ENCODE results near the gene HPCA. TPM values are rescaled to one million over a fixed set of nuclear protein-coding genes. Genes with fewer than 3 reads are reported as not detected.

HPCA gene
- total and polyA plus RNA-seq, 7 donors, result 1.2 to 1.9 (median 1.8) TPM; not detected in 4

- peaks cover 0 to 15% (median 14%) of the 10 kb centered on the region in 4 donors for H3K4me1 ChIP-seq
- no peak for TF ChIP-seq POLR2A (IDR thresholded peaks at IDR 0.05)
- no peak for TF ChIP-seq POLR2AphosphoS5 (IDR thresholded peaks at IDR 0.05)
- TF ChIP-seq EP300 (IDR thresholded peaks at IDR 0.05), result no peak
- no peak for TF ChIP-seq CTCF (IDR thresholded peaks at IDR 0.05)
- peak overlapping the region in 3 of 4 donors; percentile 31 to 76 (median 63) for H3K27ac ChIP-seq
- DNase-seq, result peak; percentile 64
- intact Hi-C loops (cut with DNase I), result loop anchor here (5.0 kb wide), 1 partner anchor 62 kb away; the partner anchor contains the start of gene RNF19B
- WGBS, 2 donors, result 6 to 19% methylated on average over 22 of the region's 22 CpGs
- H3K36me3 ChIP-seq, result no peaks in the 10 kb centered on the region
- H3K4me3 ChIP-seq, result peak overlapping the region; percentile 61 to 81 (median 72)
- H3K9me3 ChIP-seq, result no peaks in the 10 kb centered on the region
- H3K27me3 ChIP-seq, result peaks cover 0 to 5% (median 0%) of the 10 kb centered on the region in 3 donors
Measured at GRCh38 chr1:32900371-32900955, 14.2 kb downstream of the HPCA start.

DNA sequence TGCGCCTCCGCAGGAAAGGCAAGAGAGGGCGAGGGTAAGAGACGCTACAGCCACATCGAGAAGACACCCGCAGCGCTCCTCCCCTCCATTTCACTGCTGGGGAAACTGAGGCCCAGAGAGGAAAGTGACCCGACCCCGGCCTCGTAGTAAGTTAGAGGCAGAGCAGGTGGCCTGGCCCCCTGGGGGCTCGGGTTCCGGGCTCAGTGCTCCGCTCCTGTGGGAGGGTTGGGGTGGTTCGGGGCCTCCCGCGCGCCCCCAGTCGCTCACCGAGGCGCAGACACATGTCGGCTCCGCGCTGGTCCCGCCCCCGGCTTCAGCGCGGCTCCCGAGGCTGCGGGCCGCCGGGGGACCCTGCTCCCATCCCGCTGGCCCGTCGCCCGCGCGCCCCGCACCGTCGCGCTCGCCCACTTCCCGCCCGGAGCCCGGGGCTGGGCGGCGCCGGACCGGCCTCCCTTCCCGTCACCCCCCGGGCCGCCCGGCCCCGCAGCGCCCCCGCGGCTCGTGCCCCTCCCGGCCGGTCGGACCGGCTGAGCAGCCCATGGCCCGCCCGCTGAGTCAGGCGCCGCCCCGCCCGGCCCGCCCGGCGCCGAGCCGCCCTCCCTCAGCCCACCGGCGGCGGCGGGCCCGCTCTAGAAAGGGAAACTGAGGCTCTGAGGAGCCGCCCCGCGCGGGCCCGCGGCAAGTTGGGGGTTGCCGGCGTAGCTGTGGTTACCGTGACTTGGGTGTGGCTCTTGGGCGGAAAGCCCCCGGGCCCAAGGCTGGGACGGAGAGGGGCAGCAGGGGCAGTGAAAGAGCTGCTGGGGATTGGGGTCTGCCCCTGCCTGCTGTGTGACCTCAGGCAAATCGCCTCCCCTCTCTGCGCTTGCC is 14.9 kb downstream of the HPCA start, which contains the start of gene TMEM54:
Gene TMEM54, minus strand, starts transcription at position 434 of the 867 bp plus-strand sequence. Its CDS starts 151 bp downstream, at position 283.
- peaks cover 0 to 15% (median 14%) of the 10 kb centered on the region in 4 donors for H3K4me1 ChIP-seq
- peak within 1 kb of the TSS; percentile 28 to 76 (median 54) for H3K27ac ChIP-seq
- peak within 1 kb of the TSS; percentile 61 to 81 (median 72) for H3K4me3 ChIP-seq
- TF ChIP-seq EP300 (IDR thresholded peaks at IDR 0.05), result no peak
- TF ChIP-seq CTCF (IDR thresholded peaks at IDR 0.05), result no peak
- no peak for TF ChIP-seq POLR2AphosphoS5 (IDR thresholded peaks at IDR 0.05)
- TF ChIP-seq POLR2A (IDR thresholded peaks at IDR 0.05), result no peak
- H3K27me3 ChIP-seq, result peaks cover 0 to 5% (median 0%) of the 10 kb centered on the region in 3 donors
- intact Hi-C loops (cut with DNase I), result loop anchor here (5.0 kb wide), 1 partner anchor 61 kb away; the partner anchor contains the start of gene RNF19B
- no peaks in the 10 kb centered on the region for H3K9me3 ChIP-seq
- WGBS, 2 donors, result 1% methylated on average over 92 of the region's 92 CpGs
- DNase-seq, result peak; percentile 82
- H3K36me3 ChIP-seq, result no peaks in the 10 kb centered on the region

GRCh38 chr1:32901823-32902534 is 15.7 kb downstream of the HPCA start:
- Histone ChIP-seq H3K27me3 (peaks cover 0 to 5% (median 0%) of the 10 kb centered on the region in 3 donors), H3K27ac (peak overlapping the region; percentile 28 to 76 (median 53)), H3K9me3 (no peaks in the 10 kb centered on the region), H3K4me1 (peaks cover 0 to 15% (median 14%) of the 10 kb centered on the region in 4 donors), H3K4me3 (peak overlapping the region; percentile 56 to 81 (median 72)), H3K36me3 (no peaks in the 10 kb centered on the region)
- WGBS, 2 donors, result 22 to 56% methylated on average over 24 of the region's 24 CpGs
- no peak for TF ChIP-seq POLR2AphosphoS5 (IDR thresholded peaks at IDR 0.05)
- TF ChIP-seq POLR2A (IDR thresholded peaks at IDR 0.05), result no peak
- intact Hi-C loops (cut with DNase I), result loop anchor here (5.0 kb wide), 1 partner anchor 60 kb away; the partner anchor contains the start of gene RNF19B
- DNase-seq, result peak; percentile 56

- H3K36me3 ChIP-seq, result no peaks in the 10 kb centered on the region
- no peak overlapping the region for H3K4me3 ChIP-seq
- no peaks in the 10 kb centered on the region for H3K9me3 ChIP-seq
- DNase-seq, result peak; percentile 56
- peaks cover 0 to 15% (median 14%) of the 10 kb centered on the region in 4 donors for H3K4me1 ChIP-seq
- intact Hi-C loops (cut with DNase I), result loop anchor here (5.0 kb wide), 1 partner anchor 60 kb away; the partner anchor contains the start of gene RNF19B
- peaks cover 0 to 5% (median 0%) of the 10 kb centered on the region in 3 donors for H3K27me3 ChIP-seq
- no peak overlapping the region for H3K27ac ChIP-seq
- 72 to 76% methylated on average over 6 of the region's 6 CpGs for WGBS, 2 donors
- no peak for TF ChIP-seq POLR2AphosphoS5 (IDR thresholded peaks at IDR 0.05)
- no peak for TF ChIP-seq POLR2A (IDR thresholded peaks at IDR 0.05)
- no peak for TF ChIP-seq CTCF (IDR thresholded peaks at IDR 0.05)
- TF ChIP-seq EP300 (IDR thresholded peaks at IDR 0.05), result no peak
Measured at GRCh38 chr1:32902535-32902920, 16.2 kb downstream of the HPCA start.
